Transverse colon (tissue), 3 donors: ENCODE data around the gene SLC13A3.

Source experiments
- CTCF ChIP-seq, 5 experiments: fragments of 200-600 bp in 3 of 5; fragments of 450-650 bp in 2 of 5; sonication (generic) in 3 of 5; IDR thresholded peaks; 1 replicate in 2 of 5; 2 replicates in 3 of 5; pipeline ENCODE4 v1.5.1; 2016 to 2017; ENCODE audit warnings: antibody characterized with exemption in 5 of 5, inconsistent platforms in 3 of 5, mild to moderate bottlenecking in 2 of 5, moderate library complexity in 1 of 5
- EP300 ChIP-seq: sonication (generic); formaldehyde crosslinking; IDR thresholded peaks from one replicate; pipeline ENCODE4 v1.6.1; 2017; ENCODE audit warnings: antibody characterized with exemption, low read depth

GRCh38 chr20:46682063-46682821, 31.0 kb upstream of the SLC13A3 start:
- TF ChIP-seq CTCF (IDR thresholded peaks at IDR 0.05) (no peak), EP300 (no peak)
